Activated naive CD8-positive, alpha-beta T cell treated with anti-CD3 and anti-CD28 coated beads, Interleukin-2, amount 50 U/mL, for 16 hours (primary cell): Measurements from ENCODE around the gene PALM.
A peak's percentile ranks its signal among the peaks of the same experiment; 100 is the strongest.
"Not testable (repeated sequence)": the region's sequence is repeated elsewhere in the genome, so short reads cannot be mapped to it uniquely, and the experiment has no call there.

Source experiments
- DNase-seq: peaks from one replicate; pipeline ENCODE4 v3.0.0-alpha.2; 2020; ENCODE audit warnings: low read depth, low spot score

Gene PALM

DNA sequence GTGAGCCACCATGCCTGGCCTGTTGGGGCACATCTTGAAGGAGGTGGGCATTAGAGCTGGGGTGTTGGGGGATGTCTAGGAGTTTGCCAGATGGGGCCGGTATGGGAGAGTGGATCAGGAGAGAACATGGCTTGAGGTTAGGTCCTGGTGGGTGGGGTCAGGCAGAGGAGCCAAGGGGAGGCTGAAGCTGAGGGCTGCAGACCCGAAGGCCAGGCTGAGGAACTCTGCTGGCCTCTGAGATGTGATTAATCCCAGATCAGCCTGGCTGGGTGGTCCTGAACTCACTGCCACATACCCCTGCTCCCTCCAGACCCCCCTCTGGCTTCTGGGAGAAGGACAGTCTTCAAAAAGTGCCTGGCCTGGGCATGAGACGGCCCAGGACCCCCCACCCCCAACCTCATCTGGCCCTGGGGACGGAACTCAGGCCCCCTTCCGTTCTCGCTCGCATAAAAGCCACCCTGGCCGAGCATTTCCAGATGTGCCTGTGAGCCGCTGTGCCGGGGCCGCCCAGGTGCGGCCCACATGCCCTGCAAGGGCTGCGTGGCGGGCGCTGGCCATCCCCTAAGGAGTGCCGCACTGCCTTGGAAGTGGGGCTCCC is 29.8 kb upstream of the PALM start:
- no peak for DNase-seq

GRCh38 chr19:679418-680286 is 29.1 kb upstream of the PALM start:
- no peak for DNase-seq

DNA sequence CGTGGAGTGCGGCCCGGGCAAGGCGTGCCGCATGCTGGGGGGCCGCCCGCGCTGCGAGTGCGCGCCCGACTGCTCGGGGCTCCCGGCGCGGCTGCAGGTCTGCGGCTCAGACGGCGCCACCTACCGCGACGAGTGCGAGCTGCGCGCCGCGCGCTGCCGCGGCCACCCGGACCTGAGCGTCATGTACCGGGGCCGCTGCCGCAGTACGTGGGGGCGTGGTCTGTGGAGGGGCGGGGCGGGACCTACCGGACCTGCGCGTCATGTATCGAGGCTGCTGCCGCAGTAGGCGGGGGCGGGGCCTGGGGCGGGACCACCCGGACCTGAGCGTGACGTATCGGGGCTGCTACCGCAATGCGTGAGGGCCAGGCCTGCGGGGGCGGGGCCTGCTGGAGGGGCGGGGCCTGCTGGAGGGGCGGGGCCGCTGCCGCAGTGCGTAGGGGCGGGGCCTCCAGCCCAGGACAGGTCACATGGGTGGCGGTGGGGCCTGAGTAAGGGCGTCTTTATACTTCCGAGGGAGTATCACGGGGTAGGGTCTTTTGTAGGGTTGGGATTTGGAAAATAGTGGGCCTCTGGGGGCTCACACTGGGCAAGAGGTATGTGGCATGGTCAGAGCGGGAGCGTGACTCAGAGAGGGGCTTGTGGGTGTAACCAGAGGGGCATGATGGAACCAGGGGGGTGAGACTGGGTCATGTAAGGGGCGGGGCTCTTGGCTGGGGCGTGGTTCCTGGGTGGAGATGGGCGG is 28.3 kb upstream of the PALM start:
- peak; percentile 100 for DNase-seq

- no peak for DNase-seq
Observed at GRCh38 chr19:681029-682019, 27.4 kb upstream of the PALM start.

DNA sequence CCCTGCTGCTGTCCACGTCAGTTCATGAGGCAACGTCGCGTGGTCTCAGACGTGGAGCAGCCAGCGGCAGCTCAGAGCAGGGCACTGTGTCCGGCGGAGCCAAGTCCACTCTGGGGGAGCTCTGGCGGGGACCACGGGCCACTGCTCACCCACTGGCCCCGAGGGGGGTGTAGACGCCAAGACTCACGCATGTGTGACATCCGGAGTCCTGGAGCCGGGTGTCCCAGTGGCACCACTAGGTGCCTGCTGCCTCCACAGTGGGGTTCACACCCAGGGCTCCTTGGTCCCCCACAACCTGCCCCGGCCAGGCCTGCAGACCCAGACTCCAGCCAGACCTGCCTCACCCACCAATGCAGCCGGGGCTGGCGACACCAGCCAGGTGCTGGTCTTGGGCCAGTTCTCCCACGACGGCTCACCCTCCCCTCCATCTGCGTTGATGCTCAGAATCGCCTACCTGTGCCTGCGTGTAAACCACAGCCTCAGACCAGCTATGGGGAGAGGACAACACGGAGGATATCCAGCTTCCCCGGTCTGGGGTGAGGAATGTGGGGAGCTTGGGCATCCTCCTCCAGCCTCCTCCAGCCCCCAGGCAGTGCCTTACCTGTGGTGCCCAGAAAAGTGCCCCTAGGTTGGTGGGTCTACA is 25.9 kb upstream of the PALM start:
- no peak for DNase-seq

- no peak for DNase-seq
Observed at GRCh38 chr19:685454-685931, 23.2 kb upstream of the PALM start.

GRCh38 chr19:686589-687297 is 22.0 kb upstream of the PALM start:
- no peak for DNase-seq

DNA sequence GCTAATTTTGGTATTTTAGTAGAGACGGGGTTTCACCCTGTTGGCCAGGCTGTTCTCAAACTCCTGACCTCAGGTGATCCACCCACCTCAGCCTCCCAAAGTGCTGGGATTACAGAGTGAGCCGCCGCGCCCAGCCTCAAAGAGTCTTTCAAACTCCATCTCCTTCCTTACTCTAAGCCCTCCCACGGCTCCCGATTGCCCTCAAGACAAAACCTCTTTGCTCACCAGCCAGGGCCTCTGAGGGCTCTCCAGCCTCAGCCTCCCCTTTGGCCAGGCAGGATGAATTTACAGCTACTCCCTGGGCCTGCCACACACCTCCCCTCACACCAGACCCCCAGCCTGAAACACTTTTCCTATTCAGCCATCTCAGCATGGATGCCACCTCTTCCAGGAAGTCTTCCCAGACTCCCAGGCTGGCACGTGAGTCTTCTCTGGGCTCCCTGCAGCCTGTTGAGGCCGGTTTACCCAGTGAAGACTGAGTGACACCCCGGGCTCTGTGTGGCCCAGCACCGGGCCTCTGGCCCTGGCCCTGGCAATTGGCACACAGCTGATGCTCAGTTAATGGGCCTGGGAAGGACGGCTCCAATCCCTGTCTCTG is 21.1 kb upstream of the PALM start:
- DNase-seq, result no peak

- no peak for DNase-seq
Observed at GRCh38 chr19:688214-688613, 20.5 kb upstream of the PALM start.

DNA sequence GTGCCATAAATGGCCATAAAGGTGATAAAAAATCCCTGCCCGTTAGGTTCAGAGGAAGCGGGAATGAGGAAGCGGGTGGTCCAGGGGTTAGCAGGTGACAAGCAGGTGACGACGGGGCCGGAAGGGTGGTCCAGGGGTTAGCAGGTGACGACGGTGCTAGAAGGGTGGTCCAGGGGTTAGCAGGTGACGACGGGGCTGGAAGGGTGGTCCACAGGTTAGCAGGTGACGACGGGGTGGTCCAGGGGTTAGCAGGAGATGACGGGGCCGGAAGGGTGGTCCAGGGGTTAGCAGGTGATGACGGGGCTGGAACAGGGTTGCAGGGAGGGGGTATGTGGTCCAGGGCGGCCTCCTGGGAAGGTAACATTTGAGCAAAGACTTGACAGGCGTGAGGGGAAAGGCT is 19.7 kb upstream of the PALM start:
- DNase-seq, result no peak

- no peak for DNase-seq
Observed at GRCh38 chr19:690203-690602, 18.5 kb upstream of the PALM start.

DNA sequence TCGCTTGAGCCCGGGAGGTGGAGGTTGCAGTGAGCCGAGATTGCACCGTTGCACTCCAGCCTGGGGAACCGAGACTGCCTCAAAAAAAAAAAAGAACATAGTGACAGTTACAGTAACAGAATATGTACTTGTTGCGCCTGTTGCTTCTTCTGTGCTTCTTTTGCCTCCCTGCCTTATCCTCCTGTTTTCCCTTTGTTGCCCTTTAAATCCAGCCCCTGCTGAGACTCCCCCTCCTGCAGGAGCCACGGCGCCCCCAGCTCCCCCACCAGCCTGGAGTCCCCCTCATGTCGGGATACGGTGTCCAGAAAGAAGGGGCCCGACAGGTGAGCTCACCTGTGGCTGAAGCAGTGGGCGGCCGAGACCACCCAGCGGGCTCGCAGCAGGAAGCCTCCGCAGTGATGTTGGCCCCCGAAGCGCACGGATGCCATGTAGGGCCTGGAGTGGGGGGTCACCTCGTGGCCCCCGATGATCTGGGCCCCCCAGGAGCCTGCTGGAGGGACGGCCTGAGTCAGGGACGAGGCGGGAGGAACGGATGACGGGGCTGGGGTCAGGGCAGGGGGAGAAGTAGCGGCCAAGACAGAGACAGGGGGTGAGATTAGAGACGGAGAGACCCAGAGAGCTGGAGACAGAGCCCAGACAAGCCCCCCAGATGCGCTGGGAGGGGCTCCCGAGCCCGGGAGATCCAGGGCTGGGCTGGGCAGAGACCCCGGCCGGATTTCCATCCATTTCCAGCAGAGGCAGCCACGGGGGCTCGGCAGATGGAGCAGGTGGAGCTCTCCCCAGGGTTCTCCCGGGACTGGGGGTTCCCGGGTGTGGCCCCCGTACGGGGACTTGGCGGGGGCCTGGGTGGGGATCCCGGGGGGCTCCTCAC is 14.0 kb upstream of the PALM start:
- no peak for DNase-seq

DNA sequence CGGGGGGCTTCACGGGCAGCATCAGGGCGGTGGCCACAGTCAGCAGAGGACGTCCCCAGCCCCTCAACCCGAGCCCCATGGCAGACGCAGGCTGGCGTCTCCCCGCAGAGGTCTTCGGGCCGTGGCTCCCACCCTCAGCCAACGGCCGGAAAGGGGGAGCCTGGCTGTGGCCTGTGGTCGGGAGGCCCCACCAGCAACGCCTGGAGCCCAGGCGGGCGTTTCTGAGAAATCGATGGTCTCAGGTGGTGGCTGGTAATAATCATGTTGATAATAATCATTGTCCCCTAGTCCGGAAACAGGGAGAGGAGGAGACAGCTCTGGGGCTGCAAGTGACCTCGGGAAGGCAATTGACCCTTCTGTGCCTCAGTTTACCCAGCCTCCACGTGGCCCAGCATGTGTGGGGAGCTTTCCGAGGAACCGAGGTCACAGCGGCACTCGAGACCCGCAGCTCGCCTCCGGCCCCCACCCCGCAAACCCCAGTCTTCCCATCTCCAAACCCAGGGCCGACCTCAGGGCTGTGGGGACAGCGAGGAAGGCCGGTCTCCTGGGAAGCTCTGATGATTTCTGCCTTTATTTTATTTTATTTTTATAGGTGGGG is 13.3 kb upstream of the PALM start, which contains the start of gene PRSS57:
Gene PRSS57 (minus strand): TSS at position 101 of the 598 bp plus-strand sequence. CDS start 22 bp downstream, at position 79.
- DNase-seq, result no peak

DNA sequence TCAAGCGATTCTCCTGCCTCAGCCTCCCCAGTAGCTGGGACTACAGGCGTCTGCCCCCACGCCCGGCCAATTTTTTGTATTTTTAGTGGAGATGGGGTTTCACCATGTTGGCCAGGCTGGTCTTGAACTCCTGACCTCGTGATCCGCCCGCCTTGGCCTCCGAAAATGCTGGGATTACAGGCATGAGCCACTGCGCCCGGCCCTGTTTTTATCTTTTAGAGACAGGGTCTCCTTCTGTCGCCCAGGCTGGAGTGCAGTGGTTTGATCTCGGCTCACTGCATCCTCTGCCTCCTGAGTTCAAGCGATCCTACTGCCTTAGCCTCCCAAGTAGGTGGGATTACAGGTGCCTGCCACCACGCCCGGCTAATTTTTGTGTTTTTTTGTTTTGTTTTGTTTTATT is 10.2 kb upstream of the PALM start:
- DNase-seq, result not testable (repeated sequence)

- DNase-seq, result not testable (repeated sequence)
Observed at GRCh38 chr19:699885-700284, 8.8 kb upstream of the PALM start.

GRCh38 chr19:702847-703246 is 5.9 kb upstream of the PALM start:
- not testable (repeated sequence) for DNase-seq

- no peak for DNase-seq
Observed at GRCh38 chr19:703329-703650, 5.4 kb upstream of the PALM start.
